ENCODE results near the gene LIF. TPM values are rescaled to one million over a fixed set of nuclear protein-coding genes. Genes with fewer than 3 reads are reported as not detected.

The LIF gene
- total RNA-seq, 1 donor from 2014 or later = 6.9 TPM

GRCh38 chr22:30265823-30266444 is 19.4 kb upstream of the LIF start:
- TF ChIP-seq CTCF (IDR thresholded peaks at IDR 0.05) = no peak
- Histone ChIP-seq H3K4me1 (peaks cover 3% of the 10 kb centered on the region), H3K9me3 (no peaks in the 10 kb centered on the region), H3K4me3 (peak overlapping the region; percentile 49), H3K27ac (peak overlapping the region; percentile 72), H3K36me3 (no peaks in the 10 kb centered on the region), H3K27me3 (no peaks in the 10 kb centered on the region)
- ATAC-seq (peak; percentile 58), DNase-seq (peak; percentile 87)
- intact Hi-C loops (cut with DNase I) = no loop called here

GRCh38 chr22:30265131-30265720 is 18.7 kb upstream of the LIF start:
- Histone ChIP-seq H3K4me3 (no peak overlapping the region), H3K27ac (peak overlapping the region; percentile 72), H3K4me1 (peaks cover 3% of the 10 kb centered on the region), H3K27me3 (no peaks in the 10 kb centered on the region), H3K9me3 (no peaks in the 10 kb centered on the region), H3K36me3 (no peaks in the 10 kb centered on the region)
- ATAC-seq = no peak
- intact Hi-C loops (cut with DNase I) = no loop called here
- no peak for DNase-seq
- TF ChIP-seq CTCF (IDR thresholded peaks at IDR 0.05) = no peak

GRCh38 chr22:30263883-30264282 is 17.3 kb upstream of the LIF start:
- peaks cover 3% of the 10 kb centered on the region for H3K4me1 ChIP-seq
- no peaks in the 10 kb centered on the region for H3K36me3 ChIP-seq
- H3K9me3 ChIP-seq = no peaks in the 10 kb centered on the region
- no peak for DNase-seq
- no peak overlapping the region for H3K27ac ChIP-seq
- intact Hi-C loops (cut with DNase I) = no loop called here
- H3K27me3 ChIP-seq = no peaks in the 10 kb centered on the region
- TF ChIP-seq CTCF (IDR thresholded peaks at IDR 0.05) = no peak
- no peak overlapping the region for H3K4me3 ChIP-seq
- no peak for ATAC-seq

GRCh38 chr22:30262917-30263741 is 16.6 kb upstream of the LIF start:
- peak; percentile 44 for ATAC-seq
- H3K4me3 ChIP-seq = peak overlapping the region; percentile 17
- intact Hi-C loops (cut with DNase I) = no loop called here

GRCh38 chr22:30262112-30262511 is 15.6 kb upstream of the LIF start:
- TF ChIP-seq CTCF (IDR thresholded peaks at IDR 0.05) = no peak
- no peak for DNase-seq
- ATAC-seq = no peak
- H3K36me3 ChIP-seq = no peaks in the 10 kb centered on the region
- no peaks in the 10 kb centered on the region for H3K27me3 ChIP-seq
- intact Hi-C loops (cut with DNase I) = no loop called here
- H3K9me3 ChIP-seq = no peaks in the 10 kb centered on the region
- no peak overlapping the region for H3K4me3 ChIP-seq
- peaks cover 3% of the 10 kb centered on the region for H3K4me1 ChIP-seq
- no peak overlapping the region for H3K27ac ChIP-seq

More at GRCh38 chr22:30262917-30263741, 16.6 kb upstream of the LIF start:
- TF ChIP-seq CTCF (IDR thresholded peaks at IDR 0.05) = peak; percentile 99
- no peaks in the 10 kb centered on the region for H3K27me3 ChIP-seq
- no peaks in the 10 kb centered on the region for H3K36me3 ChIP-seq
- H3K4me1 ChIP-seq = peaks cover 3% of the 10 kb centered on the region
- no peak overlapping the region for H3K27ac ChIP-seq
- H3K9me3 ChIP-seq = no peaks in the 10 kb centered on the region
- peak; percentile 84 for DNase-seq
